ENCODE data around the gene WASF3.

GRCh38 chr13:26522571-26522970 is 34.9 kb upstream of the WASF3 start:
- no peak for TF ChIP-seq EZH2 (IDR thresholded peaks at IDR 0.05; ENCODE audit: borderline replicate concordance, low read length)
- no peak for TF ChIP-seq CTCF (conservative IDR thresholded peaks at IDR 0.05 in 1 of 2, IDR thresholded peaks at IDR 0.05 in 1 of 2; ENCODE audit: extremely low read depth in 1 of 2, insufficient read depth in 1 of 2, low read depth in 1 of 2, low read length in 2 of 2)

Data from mammary epithelial cell (primary cell).